ENCODE results near the gene KIAA1328.

The KIAA1328 gene

DNA sequence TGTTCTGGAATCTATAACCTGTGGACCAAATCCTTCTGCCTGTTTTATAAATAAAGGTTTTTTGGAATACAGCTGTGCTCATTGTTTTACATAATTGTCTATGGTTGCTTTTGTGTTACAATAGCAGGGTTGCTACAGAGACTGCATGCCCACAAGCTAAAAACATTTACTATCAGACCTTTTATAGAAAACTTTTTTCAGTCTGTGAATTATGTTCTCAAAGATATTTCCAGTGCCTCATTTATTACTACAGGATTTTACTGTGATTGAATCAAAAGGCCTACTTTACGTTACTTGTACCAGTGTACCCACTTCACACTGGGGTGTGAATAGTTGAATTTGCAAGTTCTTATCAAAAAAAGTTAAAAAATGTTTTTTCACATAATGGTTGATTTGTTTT, 7.0 kb downstream of the KIAA1328 start:
- H3K4me2 ChIP-seq (ENCODE audit: low read length): no peak overlapping the region
- no peak overlapping the region for H3K4me3 ChIP-seq (ENCODE audit: low read depth, low read length)
- no peaks in the 10 kb centered on the region for H3K36me3 ChIP-seq (ENCODE audit: control insufficient read depth, insufficient read depth, low read length)
- no peaks in the 10 kb centered on the region for H3K9me3 ChIP-seq (ENCODE audit: control insufficient read depth, low read length)
- H3K79me2 ChIP-seq: no peaks in the 10 kb centered on the region
- TF ChIP-seq, protein P1, sequence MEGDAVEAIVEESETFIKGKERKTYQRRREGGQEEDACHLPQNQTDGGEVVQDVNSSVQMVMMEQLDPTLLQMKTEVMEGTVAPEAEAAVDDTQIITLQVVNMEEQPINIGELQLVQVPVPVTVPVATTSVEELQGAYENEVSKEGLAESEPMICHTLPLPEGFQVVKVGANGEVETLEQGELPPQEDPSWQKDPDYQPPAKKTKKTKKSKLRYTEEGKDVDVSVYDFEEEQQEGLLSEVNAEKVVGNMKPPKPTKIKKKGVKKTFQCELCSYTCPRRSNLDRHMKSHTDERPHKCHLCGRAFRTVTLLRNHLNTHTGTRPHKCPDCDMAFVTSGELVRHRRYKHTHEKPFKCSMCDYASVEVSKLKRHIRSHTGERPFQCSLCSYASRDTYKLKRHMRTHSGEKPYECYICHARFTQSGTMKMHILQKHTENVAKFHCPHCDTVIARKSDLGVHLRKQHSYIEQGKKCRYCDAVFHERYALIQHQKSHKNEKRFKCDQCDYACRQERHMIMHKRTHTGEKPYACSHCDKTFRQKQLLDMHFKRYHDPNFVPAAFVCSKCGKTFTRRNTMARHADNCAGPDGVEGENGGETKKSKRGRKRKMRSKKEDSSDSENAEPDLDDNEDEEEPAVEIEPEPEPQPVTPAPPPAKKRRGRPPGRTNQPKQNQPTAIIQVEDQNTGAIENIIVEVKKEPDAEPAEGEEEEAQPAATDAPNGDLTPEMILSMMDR (IDR thresholded peaks at IDR 0.05): no peak
- no peak overlapping the region for H3K9ac ChIP-seq
- H3K4me1 ChIP-seq: peaks cover 10% of the 10 kb centered on the region
- H3K27ac ChIP-seq: no peak overlapping the region
- H2AFZ ChIP-seq: no peak overlapping the region
- H3K27me3 ChIP-seq (ENCODE audit: control insufficient read depth, insufficient read depth, low read length): no peaks in the 10 kb centered on the region

DNA sequence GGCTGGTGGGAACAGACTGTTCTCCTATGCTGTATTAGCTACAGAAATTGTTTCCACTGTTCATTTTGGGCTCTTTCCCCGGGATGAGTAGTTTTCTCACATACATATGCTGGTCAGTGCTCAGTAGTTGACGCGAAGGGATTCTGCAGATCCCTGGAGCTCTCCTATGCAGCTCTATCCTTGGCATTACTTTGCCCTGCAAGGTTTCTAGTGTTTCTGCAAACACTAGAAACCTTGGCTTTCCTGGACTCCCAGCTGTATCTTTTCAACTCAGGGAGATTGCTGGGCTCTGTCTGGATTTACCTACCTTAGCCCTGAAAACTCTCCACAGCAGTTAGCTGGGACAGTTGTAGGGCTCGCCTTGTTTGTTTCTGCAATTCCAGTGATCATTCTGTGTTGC, 10.9 kb downstream of the KIAA1328 start:
- Histone ChIP-seq H2AFZ (peak overlapping the region; percentile 31), H3K4me1 (peaks cover 10% of the 10 kb centered on the region), H3K27me3 (ENCODE audit: control insufficient read depth, insufficient read depth, low read length) (no peaks in the 10 kb centered on the region), H3K4me2 (ENCODE audit: low read length) (no peak overlapping the region), H3K4me3 (ENCODE audit: low read depth, low read length) (no peak overlapping the region), H3K9ac (no peak overlapping the region), H3K9me3 (ENCODE audit: control insufficient read depth, low read length) (no peaks in the 10 kb centered on the region), H3K79me2 (no peaks in the 10 kb centered on the region), H3K27ac (no peak overlapping the region), H3K36me3 (ENCODE audit: control insufficient read depth, insufficient read depth, low read length) (no peaks in the 10 kb centered on the region)
- TF ChIP-seq, protein P1 (IDR thresholded peaks at IDR 0.05): no peak

DNA sequence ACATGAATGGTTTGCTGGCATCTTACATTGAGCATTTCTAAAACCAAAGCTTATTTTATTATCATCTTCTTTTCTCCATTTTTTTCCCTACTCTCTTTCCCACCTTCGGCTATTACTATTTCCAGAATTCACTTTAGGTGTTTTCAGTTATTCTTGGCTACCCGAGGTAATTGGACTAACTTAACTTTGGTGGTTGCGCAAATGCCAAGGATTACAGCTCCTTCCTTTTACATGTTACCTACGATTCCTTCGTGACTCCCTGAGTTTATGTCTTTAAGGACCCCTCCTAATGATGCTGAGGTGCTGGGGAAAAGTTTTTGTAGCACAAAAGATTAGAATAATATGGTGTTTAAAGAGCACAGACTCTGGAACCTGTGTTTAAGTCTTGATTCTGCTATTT, 14.3 kb downstream of the KIAA1328 start:
- TF ChIP-seq, protein P1 (IDR thresholded peaks at IDR 0.05): no peak
- Histone ChIP-seq H2AFZ (no peak overlapping the region), H3K9me3 (ENCODE audit: control insufficient read depth, low read length) (no peaks in the 10 kb centered on the region), H3K9ac (no peak overlapping the region), H3K36me3 (ENCODE audit: control insufficient read depth, insufficient read depth, low read length) (no peaks in the 10 kb centered on the region), H3K4me3 (ENCODE audit: low read depth, low read length) (no peak overlapping the region), H3K4me1 (peaks cover 10% of the 10 kb centered on the region), H3K79me2 (no peaks in the 10 kb centered on the region), H3K27ac (no peak overlapping the region), H3K4me2 (ENCODE audit: low read length) (no peak overlapping the region), H3K27me3 (ENCODE audit: control insufficient read depth, insufficient read depth, low read length) (no peaks in the 10 kb centered on the region)

DNA sequence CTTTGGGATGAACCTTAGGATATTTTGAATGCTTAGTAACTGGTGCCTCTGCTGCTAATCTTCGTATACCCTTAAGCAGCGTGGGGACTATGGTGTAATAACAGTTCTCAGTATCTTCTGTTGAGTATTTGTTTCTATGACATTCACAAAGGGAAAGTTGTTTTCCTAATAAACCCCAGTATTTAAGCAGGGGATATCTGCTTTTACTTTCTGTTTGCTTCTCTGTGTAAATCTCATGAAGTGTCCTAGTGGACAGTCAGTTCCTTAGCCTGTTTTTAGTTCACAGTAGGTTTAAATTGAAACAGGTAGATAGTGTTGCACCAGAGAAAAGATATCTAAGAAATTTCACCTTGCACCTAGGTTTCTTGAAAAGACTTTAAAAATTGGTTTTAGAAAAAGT, 14.9 kb downstream of the KIAA1328 start:
- H3K4me3 ChIP-seq (ENCODE audit: low read depth, low read length): no peak overlapping the region
- H3K79me2 ChIP-seq: no peaks in the 10 kb centered on the region
- no peaks in the 10 kb centered on the region for H3K27me3 ChIP-seq (ENCODE audit: control insufficient read depth, insufficient read depth, low read length)
- no peak overlapping the region for H2AFZ ChIP-seq
- H3K9ac ChIP-seq: no peak overlapping the region
- H3K4me1 ChIP-seq: peaks cover 10% of the 10 kb centered on the region
- no peaks in the 10 kb centered on the region for H3K9me3 ChIP-seq (ENCODE audit: control insufficient read depth, low read length)
- H3K27ac ChIP-seq: no peak overlapping the region
- TF ChIP-seq, protein P1 (IDR thresholded peaks at IDR 0.05): no peak
- no peak overlapping the region for H3K4me2 ChIP-seq (ENCODE audit: low read length)
- H3K36me3 ChIP-seq (ENCODE audit: control insufficient read depth, insufficient read depth, low read length): no peaks in the 10 kb centered on the region

DNA sequence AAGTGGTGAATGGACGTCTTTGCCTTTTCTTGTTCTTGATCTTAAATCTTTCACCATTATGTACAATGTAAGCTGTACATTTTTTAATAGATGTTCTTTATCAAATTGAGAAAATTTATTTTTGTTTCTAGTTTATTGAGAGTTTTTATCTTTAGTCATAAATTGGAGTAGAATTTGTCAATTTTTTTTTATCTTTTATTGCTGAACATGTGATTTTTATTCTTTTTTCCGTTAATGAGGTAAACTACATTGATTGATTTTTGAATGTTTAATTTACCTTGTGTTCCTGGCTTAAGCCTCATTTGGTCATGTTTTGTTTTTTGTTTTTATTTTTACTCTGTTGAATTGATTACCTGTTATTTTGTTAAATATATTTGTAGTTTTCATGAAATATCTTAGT, 19.7 kb downstream of the KIAA1328 start:
- Histone ChIP-seq H2AFZ (no peak overlapping the region), H3K9ac (no peak overlapping the region), H3K79me2 (no peaks in the 10 kb centered on the region), H3K4me1 (no peaks in the 10 kb centered on the region), H3K4me2 (ENCODE audit: low read length) (no peak overlapping the region), H3K4me3 (ENCODE audit: low read depth, low read length) (no peak overlapping the region), H3K27me3 (ENCODE audit: control insufficient read depth, insufficient read depth, low read length) (no peaks in the 10 kb centered on the region), H3K27ac (no peak overlapping the region), H3K9me3 (ENCODE audit: control insufficient read depth, low read length) (no peaks in the 10 kb centered on the region), H3K36me3 (ENCODE audit: control insufficient read depth, insufficient read depth, low read length) (no peaks in the 10 kb centered on the region)
- TF ChIP-seq, protein P1 (IDR thresholded peaks at IDR 0.05): no peak
